SU-DHL-6 (cell line): ENCODE results near the gene LPAR5.

Source experiments
- H2AFZ ChIP-seq: fragments of 200-600 bp; sonication (generic); 2 replicates; pipeline ENCODE4 v1.6.1; 2014; ENCODE audit warnings: low read depth, mild to moderate bottlenecking, moderate library complexity, mixed read lengths, antibody characterized with exemption, low read length; ENCODE audit not compliant: severe bottlenecking
- H3F3A ChIP-seq: fragments of 200-600 bp; shearing (Covaris generic); 2 replicates; pipeline ENCODE4 v1.6.0; 2016; ENCODE audit warnings: antibody characterized with exemption, mild to moderate bottlenecking; ENCODE audit not compliant: insufficient read depth
- H3K27ac ChIP-seq: fragments of 200-600 bp; sonication (generic); 2 replicates; pipeline ENCODE4 v1.5.1; 2016; ENCODE audit warnings: low read depth, mild to moderate bottlenecking, low read length, moderate library complexity, mixed read lengths
- H3K27me3 ChIP-seq: fragments of 200-600 bp; sonication (generic), shearing (Covaris generic); 2 replicates; pipeline ENCODE4 v1.6.0; 2014; ENCODE audit warnings: mild to moderate bottlenecking, low read length
- H3K36me3 ChIP-seq: fragments of 200-600 bp; sonication (generic); 2 replicates; pipeline ENCODE4 v1.6.1; 2014; ENCODE audit warnings: mild to moderate bottlenecking, low read length, mixed read lengths
- H3K4me2 ChIP-seq: fragments of 300-600, 200-600 bp; shearing (Covaris generic), sonication (generic); 2 replicates; pipeline ENCODE4 v1.6.0; 2014; ENCODE audit warnings: low read length, low read depth, mild to moderate bottlenecking; ENCODE audit not compliant: poor library complexity, severe bottlenecking
- H3K4me3 ChIP-seq: fragments of 200-600 bp; sonication (generic); 2 replicates; pipeline ENCODE4 v1.5.1; 2014; ENCODE audit warnings: antibody characterized with exemption, low read length, mild to moderate bottlenecking, mixed read lengths; ENCODE audit not compliant: insufficient read depth, poor library complexity, severe bottlenecking
- H3K79me2 ChIP-seq: fragments of 200-600 bp; sonication (generic); 2 replicates; pipeline ENCODE4 v1.6.1; 2014; ENCODE audit warnings: mild to moderate bottlenecking, low read length, moderate library complexity; ENCODE audit not compliant: insufficient read depth
- H3K9ac ChIP-seq: fragments of 200-600 bp; sonication (generic); 2 replicates; pipeline ENCODE4 v1.7.0; 2014; ENCODE audit warnings: mild to moderate bottlenecking, low read length
- H3K9me2 ChIP-seq: fragments of 200-600 bp; sonication (generic); replicated peaks from 2 replicates; pipeline ENCODE4 v1.6.1; 2014; ENCODE audit warnings: low read length; ENCODE audit not compliant: insufficient read depth
- H3K9me3 ChIP-seq: fragments of 200-600 bp; sonication (generic); 2 replicates; pipeline ENCODE4 v1.6.1; 2014; ENCODE audit warnings: low read length, mixed read lengths; ENCODE audit not compliant: insufficient read depth
- H4K20me1 ChIP-seq: fragments of 200-600 bp; sonication (generic); 2 replicates; pipeline ENCODE4 v1.6.1; 2014; ENCODE audit warnings: low read depth, mild to moderate bottlenecking, antibody characterized with exemption, low read length, moderate library complexity, mixed read lengths
- CTCF ChIP-seq: fragments of 200-600 bp; sonication (generic); IDR thresholded peaks from one replicate; pipeline ENCODE4 v1.5.1; 2017; ENCODE audit warnings: antibody characterized with exemption, mild to moderate bottlenecking, low read length, moderate library complexity; ENCODE audit not compliant: insufficient read depth, poor library complexity, severe bottlenecking
- EZH2phosphoT487 ChIP-seq: fragments of 200-600 bp; sonication (generic), shearing (Covaris generic); conservative IDR thresholded peaks from 2 replicates; pipeline ENCODE4 v1.6.1; 2018; ENCODE audit warnings: mild to moderate bottlenecking, antibody characterized with exemption, low read length, moderate library complexity, mixed read lengths

LPAR5 gene

GRCh38 chr12:6570264-6570887, 65.4 kb downstream of the LPAR5 start:
- Histone ChIP-seq H3K36me3 (peaks cover 31% of the 10 kb centered on the region), H3K9ac (no peak overlapping the region), H3K27me3 (no peaks in the 10 kb centered on the region), H3K9me3 (no peaks in the 10 kb centered on the region), H3F3A (peaks cover 30% of the 10 kb centered on the region), H3K9me2 (no peaks in the 10 kb centered on the region), H4K20me1 (no peaks in the 10 kb centered on the region), H3K79me2 (peaks cover 26% of the 10 kb centered on the region), H3K27ac (no peak overlapping the region), H2AFZ (no peak overlapping the region), H3K4me3 (no peak overlapping the region), H3K4me2 (no peak overlapping the region)
- TF ChIP-seq EZH2phosphoT487 = no peak
- peak; percentile 73 for TF ChIP-seq CTCF

DNA sequence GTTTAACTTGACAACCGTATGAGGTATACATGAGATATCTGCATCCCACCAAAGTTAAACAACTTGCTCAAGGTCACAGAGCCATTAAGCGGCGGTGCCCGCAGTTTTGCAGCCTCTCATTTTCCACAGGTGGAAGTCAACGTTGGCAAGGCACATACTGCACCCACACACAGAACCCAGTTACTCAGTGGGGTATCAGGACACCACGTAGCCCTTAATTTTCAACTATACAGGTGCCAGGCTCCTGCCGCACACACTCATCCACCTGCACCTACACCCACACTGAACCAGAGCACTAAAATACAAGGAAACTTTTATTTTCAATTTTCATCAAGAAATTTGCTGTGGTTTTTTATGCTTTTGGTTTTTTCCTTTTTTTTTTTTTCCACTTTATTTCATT, 66.0 kb downstream of the LPAR5 start:
- Histone ChIP-seq H3K4me2 (no peak overlapping the region), H2AFZ (no peak overlapping the region), H3K27ac (no peak overlapping the region), H3K9me3 (no peaks in the 10 kb centered on the region), H3K9me2 (no peaks in the 10 kb centered on the region), H3K4me3 (no peak overlapping the region), H3K27me3 (no peaks in the 10 kb centered on the region), H3F3A (peaks cover 28% of the 10 kb centered on the region), H3K36me3 (peaks cover 28% of the 10 kb centered on the region), H4K20me1 (no peaks in the 10 kb centered on the region), H3K9ac (no peak overlapping the region), H3K79me2 (peaks cover 28% of the 10 kb centered on the region)
- TF ChIP-seq EZH2phosphoT487 (no peak), CTCF (no peak)

GRCh38 chr12:6569312-6569711, 66.4 kb downstream of the LPAR5 start:
- Histone ChIP-seq H3K27ac (no peak overlapping the region), H3F3A (peaks cover 24% of the 10 kb centered on the region)

More at GRCh38 chr12:6569312-6569711, 66.4 kb downstream of the LPAR5 start:
- TF ChIP-seq EZH2phosphoT487 = no peak
- no peak for TF ChIP-seq CTCF
- Histone ChIP-seq H3K9ac (no peak overlapping the region), H2AFZ (no peak overlapping the region), H4K20me1 (no peaks in the 10 kb centered on the region), H3K79me2 (peaks cover 28% of the 10 kb centered on the region), H3K4me2 (peak overlapping the region; percentile 82), H3K9me2 (no peaks in the 10 kb centered on the region), H3K9me3 (no peaks in the 10 kb centered on the region), H3K27me3 (no peaks in the 10 kb centered on the region), H3K36me3 (peaks cover 28% of the 10 kb centered on the region), H3K4me3 (no peak overlapping the region)
